H9 (cell line): ENCODE data around the gene ULK4. TPM values are rescaled to one million over a fixed set of nuclear protein-coding genes. Genes with fewer than 3 reads are reported as not detected.

ENCODE experiments used
- DNase-seq: peaks from one replicate; pipeline ENCODE4 v3.0.0-alpha.2; 2017
- H2AFZ ChIP-seq: one replicate; pipeline ENCODE4 v1.6.1; 2013; ENCODE audit warnings: mild to moderate bottlenecking, low read length, control low read depth, moderate library complexity
- H2AK5ac ChIP-seq: 2 replicates; pipeline ENCODE4 v1.6.1; 2013; ENCODE audit warnings: low read length, control low read depth, mixed read lengths; ENCODE audit not compliant: insufficient read length
- H2BK120ac ChIP-seq: one replicate; pipeline ENCODE4 v1.6.1; 2013; ENCODE audit warnings: low read depth, mild to moderate bottlenecking, low read length, control low read depth, inconsistent platforms; ENCODE audit not compliant: poor library complexity, severe bottlenecking
- H2BK12ac ChIP-seq: 2 replicates; pipeline ENCODE4 v1.6.1; 2013; ENCODE audit warnings: low read length, control low read depth, mixed read lengths, low read depth; ENCODE audit not compliant: insufficient read length
- H2BK15ac ChIP-seq: 2 replicates; pipeline ENCODE4 v1.6.1; 2013; ENCODE audit warnings: low read depth, low read length, control low read depth
- H2BK20ac ChIP-seq: one replicate; pipeline ENCODE4 v1.6.1; 2013; ENCODE audit warnings: low read depth, mild to moderate bottlenecking, low read length, control low read depth, inconsistent platforms; ENCODE audit not compliant: poor library complexity, severe bottlenecking
- H2BK5ac ChIP-seq: 2 replicates; pipeline ENCODE4 v1.6.1; 2013; ENCODE audit warnings: low read length, control low read depth, mixed read lengths; ENCODE audit not compliant: insufficient read length
- H3K14ac ChIP-seq: 2 replicates; pipeline ENCODE4 v1.6.1; 2013; ENCODE audit warnings: low read length, control low read depth; ENCODE audit not compliant: insufficient read depth
- H3K18ac ChIP-seq: 2 replicates; pipeline ENCODE4 v1.6.1; 2013; ENCODE audit warnings: low read depth, mild to moderate bottlenecking, mixed read lengths, low read length, control low read depth; ENCODE audit not compliant: insufficient read length
- H3K23ac ChIP-seq: 2 replicates; pipeline ENCODE4 v1.6.1; 2013; ENCODE audit warnings: low read length, control low read depth, mixed read lengths, low read depth; ENCODE audit not compliant: insufficient read length
- H3K23me2 ChIP-seq: 2 replicates; pipeline ENCODE4 v1.6.1; 2013; ENCODE audit warnings: low read depth, mild to moderate bottlenecking, mixed read lengths, low read length, control low read depth; ENCODE audit not compliant: insufficient read length, poor library complexity, severe bottlenecking
- H3K27ac ChIP-seq: 2 replicates; pipeline ENCODE4 v1.5.1; 2013; ENCODE audit warnings: low read length, control low read depth, mixed read lengths, low read depth; ENCODE audit not compliant: insufficient read length
- H3K27me3 ChIP-seq: 2 replicates; pipeline ENCODE4 v1.6.1; 2013; ENCODE audit warnings: low read length, control low read depth, inconsistent platforms; ENCODE audit not compliant: insufficient read depth
- H3K4ac ChIP-seq: 2 replicates; pipeline ENCODE4 v1.6.1; 2013; ENCODE audit warnings: low read depth, mild to moderate bottlenecking, control low read depth, inconsistent platforms, low read length, moderate library complexity
- H3K4me1 ChIP-seq: 2 replicates; pipeline ENCODE4 v1.6.1; 2013; ENCODE audit warnings: low read length, control low read depth, inconsistent platforms; ENCODE audit not compliant: insufficient read depth
- H3K4me2 ChIP-seq: 2 replicates; pipeline ENCODE4 v1.6.1; 2013; ENCODE audit warnings: low read length, control low read depth, mixed read lengths; ENCODE audit not compliant: insufficient read length, insufficient read depth
- H3K56ac ChIP-seq: 2 replicates; pipeline ENCODE4 v1.6.1; 2013; ENCODE audit warnings: low read depth, mild to moderate bottlenecking, mixed read lengths, low read length, control low read depth; ENCODE audit not compliant: insufficient read length
- H3K79me1 ChIP-seq: 2 replicates; pipeline ENCODE4 v1.6.1; 2013; ENCODE audit warnings: low read depth, mild to moderate bottlenecking, moderate library complexity, low read length, control low read depth, inconsistent platforms; ENCODE audit not compliant: insufficient read depth, poor library complexity, severe bottlenecking
- H3K79me2 ChIP-seq: 2 replicates; pipeline ENCODE4 v1.6.1; 2013; ENCODE audit warnings: low read length, control low read depth, inconsistent platforms; ENCODE audit not compliant: insufficient read depth
- H3K9ac ChIP-seq: 2 replicates; pipeline ENCODE4 v1.6.1; 2013; ENCODE audit warnings: low read length, control low read depth, mixed read lengths; ENCODE audit not compliant: insufficient read length; ENCODE audit errors: extremely low read depth
- H3K9me3 ChIP-seq: one replicate; pipeline ENCODE4 v1.6.1; 2013; ENCODE audit warnings: low read depth, low read length, inconsistent platforms; ENCODE audit not compliant: control insufficient read depth
- H3T11ph ChIP-seq: one replicate; pipeline ENCODE4 v1.6.1; 2013; ENCODE audit warnings: mild to moderate bottlenecking, low read length, control low read depth, inconsistent platforms
- H4K20me1 ChIP-seq: one replicate; pipeline ENCODE4 v1.6.1; 2013; ENCODE audit not compliant: control insufficient read depth, insufficient read length, insufficient read depth
- H4K5ac ChIP-seq: 2 replicates; pipeline ENCODE4 v1.6.1; 2013; ENCODE audit warnings: low read depth, mild to moderate bottlenecking, mixed read lengths, low read length, control low read depth; ENCODE audit not compliant: insufficient read length
- H4K8ac ChIP-seq: replicated peaks from 2 replicates; pipeline ENCODE4 v1.6.1; 2013; ENCODE audit warnings: low read length, control low read depth, mixed read lengths, low read depth; ENCODE audit not compliant: insufficient read length
- H4K91ac ChIP-seq: 2 replicates; pipeline ENCODE4 v1.6.1; 2013; ENCODE audit warnings: low read depth, mild to moderate bottlenecking, moderate library complexity, mixed read lengths, low read length, control low read depth; ENCODE audit not compliant: insufficient read length
- H3K27ac Mint-ChIP-seq, 3 experiments: 2 replicates in 2 of 3; 3 replicates in 1 of 3; pipeline ENCODE4 v1.8.0; 2020 to 2021; ENCODE audit warnings: mixed read lengths in 3 of 3, mild to moderate bottlenecking in 1 of 3, moderate library complexity in 1 of 3
- H3K27me3 Mint-ChIP-seq: 2 replicates; pipeline ENCODE4 v1.8.0; 2021; ENCODE audit warnings: low read depth, mild to moderate bottlenecking, moderate library complexity, mixed read lengths
- H3K36me3 Mint-ChIP-seq, 3 experiments: 2 replicates in 2 of 3; 3 replicates in 1 of 3; pipeline ENCODE4 v1.8.0; 2020 to 2021; ENCODE audit warnings: low read depth in 3 of 3, mixed read lengths in 3 of 3; ENCODE audit not compliant: insufficient read depth in 1 of 3
- H3K4me1 Mint-ChIP-seq, 2 experiments: 2 replicates each; pipeline ENCODE4 v1.8.0; 2020; ENCODE audit warnings: mixed read lengths in 2 of 2
- H3K4me3 Mint-ChIP-seq, 2 experiments: 2 replicates in 1 of 2; 3 replicates in 1 of 2; pipeline ENCODE4 v1.8.0; 2020 to 2021; ENCODE audit warnings: mild to moderate bottlenecking in 2 of 2, mixed read lengths in 2 of 2, moderate library complexity in 1 of 2
- H3K9me3 Mint-ChIP-seq, 2 experiments: 2 replicates in 1 of 2; 3 replicates in 1 of 2; pipeline ENCODE4 v1.8.0; 2020; ENCODE audit warnings: mild to moderate bottlenecking in 2 of 2, mixed read lengths in 2 of 2, moderate library complexity in 1 of 2
- CTCF ChIP-seq: fragments of 200-600 bp; sonication (generic); conservative IDR thresholded peaks from 3 replicates; pipeline ENCODE4 v1.8.0; 2021; ENCODE audit warnings: antibody characterized with exemption, mild to moderate bottlenecking
- WGBS: extraction: QIAGEN DNeasy Blood & Tissue Kit; methylation state at CpG from one replicate; pipeline ENCODE4 v1.1.7; 2013; ENCODE audit warnings: missing lambda C conversion rate, low lambda C conversion rate, mixed read lengths; ENCODE audit not compliant: insufficient read length; ENCODE audit errors: extremely low coverage; 5-methylcytosine and 5-hydroxymethylcytosine counted together
- total RNA-seq: library from RNA; stranded (reverse); gene quantifications from 2 replicates; pipeline ENCODE4 v1.2.1, GENCODE V29; 2021

The ULK4 gene
- total RNA-seq, 1 experiment from 2014 or later: 12.9 TPM

- H4K5ac ChIP-seq: no peak overlapping the region
Measured at GRCh38 chr3:41580274-41580959, 381.5 kb downstream of the ULK4 start.

More at GRCh38 chr3:41580274-41580959, 381.5 kb downstream of the ULK4 start:
- H3K4ac ChIP-seq: no peak overlapping the region
- no peaks in the 10 kb centered on the region for H3K23me2 ChIP-seq
- no peaks in the 10 kb centered on the region for H3K36me3 Mint-ChIP-seq
- peak overlapping the region in 2 of 3 experiments; percentile 46 to 47; a peak in 2 of 7 replicates for H3K27ac Mint-ChIP-seq
- no peak for DNase-seq
- H3T11ph ChIP-seq: no peak overlapping the region
- no peak overlapping the region for H3K9ac ChIP-seq
- H3K4me1 ChIP-seq: peaks cover 10% of the 10 kb centered on the region
- no peaks in the 10 kb centered on the region for H4K20me1 ChIP-seq
- no peak overlapping the region for H2BK20ac ChIP-seq
- no peak overlapping the region for H2BK120ac ChIP-seq
- no peak overlapping the region for H3K4me3 Mint-ChIP-seq
- no peaks in the 10 kb centered on the region for H3K9me3 ChIP-seq
- no peaks in the 10 kb centered on the region for H3K79me2 ChIP-seq
- H3K14ac ChIP-seq: no peak overlapping the region
- no peaks in the 10 kb centered on the region for H3K79me1 ChIP-seq
- no peak overlapping the region for H2BK5ac ChIP-seq
- no peak overlapping the region for H3K23ac ChIP-seq
- H3K4me1 Mint-ChIP-seq: peaks cover 50 to 52% of the 10 kb centered on the region in 2 experiments
- no peak overlapping the region for H3K27ac ChIP-seq
- no peak overlapping the region for H2AFZ ChIP-seq
- H3K9me3 Mint-ChIP-seq: no peaks in the 10 kb centered on the region; a peak in 1 of 5 replicates
- no peaks in the 10 kb centered on the region for H3K27me3 Mint-ChIP-seq
- H2AK5ac ChIP-seq: no peak overlapping the region
- no peak for TF ChIP-seq CTCF
- no peak overlapping the region for H2BK15ac ChIP-seq
- no peak overlapping the region for H3K4me2 ChIP-seq
- no peak overlapping the region for H3K18ac ChIP-seq
- H3K56ac ChIP-seq: no peak overlapping the region
- H2BK12ac ChIP-seq: no peak overlapping the region
- H4K91ac ChIP-seq: no peak overlapping the region
- H4K8ac ChIP-seq: no peak overlapping the region
- no CpG with 5 or more reads among the region's 6 CpGs for WGBS
- H3K27me3 ChIP-seq: no peaks in the 10 kb centered on the region
